ENCODE measurements around the gene TMEM38B.

GRCh38 chr9:105651806-105652205, 42.5 kb upstream of the TMEM38B start:
- TF ChIP-seq, protein P1, sequence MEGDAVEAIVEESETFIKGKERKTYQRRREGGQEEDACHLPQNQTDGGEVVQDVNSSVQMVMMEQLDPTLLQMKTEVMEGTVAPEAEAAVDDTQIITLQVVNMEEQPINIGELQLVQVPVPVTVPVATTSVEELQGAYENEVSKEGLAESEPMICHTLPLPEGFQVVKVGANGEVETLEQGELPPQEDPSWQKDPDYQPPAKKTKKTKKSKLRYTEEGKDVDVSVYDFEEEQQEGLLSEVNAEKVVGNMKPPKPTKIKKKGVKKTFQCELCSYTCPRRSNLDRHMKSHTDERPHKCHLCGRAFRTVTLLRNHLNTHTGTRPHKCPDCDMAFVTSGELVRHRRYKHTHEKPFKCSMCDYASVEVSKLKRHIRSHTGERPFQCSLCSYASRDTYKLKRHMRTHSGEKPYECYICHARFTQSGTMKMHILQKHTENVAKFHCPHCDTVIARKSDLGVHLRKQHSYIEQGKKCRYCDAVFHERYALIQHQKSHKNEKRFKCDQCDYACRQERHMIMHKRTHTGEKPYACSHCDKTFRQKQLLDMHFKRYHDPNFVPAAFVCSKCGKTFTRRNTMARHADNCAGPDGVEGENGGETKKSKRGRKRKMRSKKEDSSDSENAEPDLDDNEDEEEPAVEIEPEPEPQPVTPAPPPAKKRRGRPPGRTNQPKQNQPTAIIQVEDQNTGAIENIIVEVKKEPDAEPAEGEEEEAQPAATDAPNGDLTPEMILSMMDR (IDR thresholded peaks at IDR 0.05), result no peak
- TF ChIP-seq POLR2AphosphoS5 (IDR thresholded peaks at IDR 0.05), result no peak
- TF ChIP-seq EP300 (IDR thresholded peaks at IDR 0.05), result no peak
